SU-DHL-6 (cell line): ENCODE results near the gene OMP.

Source experiments
- CTCF ChIP-seq: fragments of 200-600 bp; sonication (generic); IDR thresholded peaks from one replicate; pipeline ENCODE4 v1.5.1; 2017; ENCODE audit warnings: antibody characterized with exemption, mild to moderate bottlenecking, low read length, moderate library complexity; ENCODE audit not compliant: insufficient read depth, poor library complexity, severe bottlenecking
- EZH2phosphoT487 ChIP-seq: fragments of 200-600 bp; sonication (generic), shearing (Covaris generic); conservative IDR thresholded peaks from 2 replicates; pipeline ENCODE4 v1.6.1; 2018; ENCODE audit warnings: mild to moderate bottlenecking, antibody characterized with exemption, low read length, moderate library complexity, mixed read lengths

GRCh38 chr11:77124041-77124440 is 21.4 kb downstream of the OMP start:
- TF ChIP-seq CTCF (no peak), EZH2phosphoT487 (no peak)
